NCI-H2171 (cell line): Measurements from ENCODE around the gene CHRM1.
"Not testable (repeated sequence)": the region's sequence is repeated elsewhere in the genome, so short reads cannot be mapped to it uniquely, and the experiment has no call there.

ENCODE experiments used
- DNase-seq: peaks from one replicate; lab custom pipeline; 2025; lab: John Stamatoyannopoulos, UW

The CHRM1 gene

GRCh38 chr11:62875698-62876478, 45.3 kb downstream of the CHRM1 start:
- DNase-seq: no peak

- DNase-seq: no peak
These were observed 46.3 kb downstream of the CHRM1 start for GRCh38 chr11:62874851-62875250.

GRCh38 chr11:62865635-62866034, 55.5 kb downstream of the CHRM1 start:
- DNase-seq: no peak

- no peak for DNase-seq
These were observed 57.4 kb downstream of the CHRM1 start for GRCh38 chr11:62863687-62864335.

GRCh38 chr11:62861564-62862192, 59.5 kb downstream of the CHRM1 start:
- not testable (repeated sequence) for DNase-seq

GRCh38 chr11:62860835-62861563, 60.2 kb downstream of the CHRM1 start:
- DNase-seq: no peak

GRCh38 chr11:62859281-62859703, 61.9 kb downstream of the CHRM1 start:
- DNase-seq: not testable (repeated sequence)
